Sigmoid colon (tissue), 7 donors: ENCODE measurements around the gene VPS54. TPM values are rescaled to one million over a fixed set of nuclear protein-coding genes. Genes with fewer than 3 reads are reported as not detected.
"Not testable (repeated sequence)": the region's sequence is repeated elsewhere in the genome, so short reads cannot be mapped to it uniquely, and the experiment has no call there.

Experiments used
- DNase-seq: peaks from one replicate; pipeline ENCODE4 v3.0.0-alpha.2; 2019
- H3K27ac ChIP-seq, 4 donors: fragments of 200-600 bp; sonication (generic); one replicate each; pipeline ENCODE4 v1.5.1; 2016 to 2019; ENCODE audit warnings: mild to moderate bottlenecking in 1 of 4
- H3K27me3 ChIP-seq, 3 donors: fragments of 200-600 bp; sonication (generic); one replicate each; pipeline ENCODE4 v1.5.1; 2019; ENCODE audit warnings: mild to moderate bottlenecking in 1 of 3
- H3K36me3 ChIP-seq, 4 donors: fragments of 200-600 bp; sonication (generic); one replicate each; pipeline ENCODE4 v1.5.1; 2016 to 2019
- H3K4me1 ChIP-seq, 4 donors: fragments of 200-600 bp; sonication (generic); one replicate each; pipeline ENCODE4 v1.5.1; 2017 to 2019
- H3K4me3 ChIP-seq, 4 donors: fragments of 200-600 bp; sonication (generic); one replicate each; pipeline ENCODE4 v1.5.1; 2017 to 2019; ENCODE audit warnings: mild to moderate bottlenecking in 2 of 4, moderate library complexity in 1 of 4
- H3K9me3 ChIP-seq, 4 donors: fragments of 200-600 bp in 3 of 4; sonication (generic) in 3 of 4; one replicate each; pipeline versions ENCODE4 v1.5.1 to v1.6.1; 2013 to 2019
- EP300 ChIP-seq, 4 donors: sonication (generic); formaldehyde crosslinking; IDR thresholded peaks; one replicate each; pipeline ENCODE4 v1.6.1; 2017; ENCODE audit warnings: antibody characterized with exemption in 4 of 4
- POLR2A ChIP-seq, 2 donors: fragments of 450-650 bp; IDR thresholded peaks; one replicate each; pipeline ENCODE4 v1.6.1; 2016; ENCODE audit warnings: antibody characterized with exemption in 2 of 2, mild to moderate bottlenecking in 2 of 2, moderate library complexity in 2 of 2
- POLR2AphosphoS5 ChIP-seq, 4 donors: sonication (generic); formaldehyde crosslinking; IDR thresholded peaks; one replicate each; pipeline ENCODE4 v1.6.1; 2017; ENCODE audit warnings: antibody characterized with exemption in 4 of 4
- WGBS, 2 donors: extraction: QIAGEN DNeasy Blood & Tissue Kit; methylation state at CpG; one replicate each; pipeline ENCODE4 v1.1.7; 2013; 5-methylcytosine and 5-hydroxymethylcytosine counted together
- intact Hi-C: fragments of 100-400 bp; cut with DNase I; formaldehyde crosslinking; loops from one replicate; pipeline ENCODE4 v1.15.1; 2023
- polyA plus RNA-seq, 3 donors: library from polyadenylated mRNA; stranded (reverse); fragments of 200-250 nt; gene quantifications; one replicate each; pipeline ENCODE4 v1.2.3, GENCODE V29; 2013
- total RNA-seq, 4 donors: library from RNA; depleted of rRNA; stranded (reverse); fragments of >200 nt; gene quantifications; one replicate each; pipeline ENCODE4 v1.1.0, GENCODE V29; 2016
- TF ChIP-seq, protein P1 (sequence below), 4 experiments: fragments of 450-650 bp in 3 of 4; fragments of 200-600 bp in 1 of 4; IDR thresholded peaks; one replicate each; pipeline ENCODE4 v1.5.1; 2016 to 2019; ENCODE audit warnings: antibody characterized with exemption in 4 of 4, mild to moderate bottlenecking in 3 of 4, moderate library complexity in 2 of 4
- donor health status: healthy with polysubstance abuse.
- donor health status: Bipolar disorder and iron deficiency.
- donor health status: healthy.

The VPS54 gene
- total and polyA plus RNA-seq, 7 donors: 9.7 to 27.5 (median 24.9) TPM

DNA sequence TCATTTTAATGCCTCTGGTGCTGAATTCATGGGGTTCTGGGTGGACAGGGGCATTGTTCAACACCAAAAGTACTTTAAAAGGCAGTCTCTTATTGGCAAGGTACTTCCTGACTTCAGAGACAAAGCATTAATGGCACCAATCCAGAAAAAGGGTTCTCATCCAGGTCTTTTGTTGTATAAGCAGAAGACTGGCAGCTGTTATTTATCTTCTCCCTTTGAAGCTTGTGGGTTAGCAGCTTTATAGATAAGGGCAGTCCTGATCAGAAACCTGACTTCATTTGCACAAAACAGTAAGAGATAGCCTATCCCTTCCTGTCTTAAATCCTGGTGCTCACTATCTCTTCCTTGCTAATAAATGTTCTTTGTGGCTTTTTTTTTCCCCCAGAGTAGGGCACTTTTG, 68.8 kb downstream of the VPS54 start:
- no peak for TF ChIP-seq POLR2AphosphoS5 (IDR thresholded peaks at IDR 0.05)
- TF ChIP-seq EP300 (IDR thresholded peaks at IDR 0.05): no peak
- TF ChIP-seq, protein P1, sequence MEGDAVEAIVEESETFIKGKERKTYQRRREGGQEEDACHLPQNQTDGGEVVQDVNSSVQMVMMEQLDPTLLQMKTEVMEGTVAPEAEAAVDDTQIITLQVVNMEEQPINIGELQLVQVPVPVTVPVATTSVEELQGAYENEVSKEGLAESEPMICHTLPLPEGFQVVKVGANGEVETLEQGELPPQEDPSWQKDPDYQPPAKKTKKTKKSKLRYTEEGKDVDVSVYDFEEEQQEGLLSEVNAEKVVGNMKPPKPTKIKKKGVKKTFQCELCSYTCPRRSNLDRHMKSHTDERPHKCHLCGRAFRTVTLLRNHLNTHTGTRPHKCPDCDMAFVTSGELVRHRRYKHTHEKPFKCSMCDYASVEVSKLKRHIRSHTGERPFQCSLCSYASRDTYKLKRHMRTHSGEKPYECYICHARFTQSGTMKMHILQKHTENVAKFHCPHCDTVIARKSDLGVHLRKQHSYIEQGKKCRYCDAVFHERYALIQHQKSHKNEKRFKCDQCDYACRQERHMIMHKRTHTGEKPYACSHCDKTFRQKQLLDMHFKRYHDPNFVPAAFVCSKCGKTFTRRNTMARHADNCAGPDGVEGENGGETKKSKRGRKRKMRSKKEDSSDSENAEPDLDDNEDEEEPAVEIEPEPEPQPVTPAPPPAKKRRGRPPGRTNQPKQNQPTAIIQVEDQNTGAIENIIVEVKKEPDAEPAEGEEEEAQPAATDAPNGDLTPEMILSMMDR (IDR thresholded peaks at IDR 0.05): no peak
- no peak for TF ChIP-seq POLR2A (IDR thresholded peaks at IDR 0.05)
- Histone ChIP-seq H3K27ac (no peak overlapping the region), H3K27me3 (no peaks in the 10 kb centered on the region), H3K36me3 (peaks cover 0 to 56% (median 0%) of the 10 kb centered on the region in 4 donors), H3K4me3 (no peak overlapping the region), H3K9me3 (no peaks in the 10 kb centered on the region), H3K4me1 (no peaks in the 10 kb centered on the region)
- intact Hi-C loops: no loop called here
- DNase-seq: no peak

- no peaks in the 10 kb centered on the region for H3K9me3 ChIP-seq
- no peak overlapping the region for H3K4me3 ChIP-seq
- H3K4me1 ChIP-seq: no peaks in the 10 kb centered on the region
- H3K27ac ChIP-seq: no peak overlapping the region
- intact Hi-C loops: no loop called here
- H3K27me3 ChIP-seq: no peaks in the 10 kb centered on the region
- 95 to 96% methylated on average over 1 of the region's 1 CpG for WGBS, 2 donors
- peaks cover 7 to 84% (median 13%) of the 10 kb centered on the region in 4 donors for H3K36me3 ChIP-seq
- no peak for TF ChIP-seq POLR2AphosphoS5 (IDR thresholded peaks at IDR 0.05)
- TF ChIP-seq EP300 (IDR thresholded peaks at IDR 0.05): no peak
- TF ChIP-seq, protein P1 (IDR thresholded peaks at IDR 0.05): no peak
- TF ChIP-seq POLR2A (IDR thresholded peaks at IDR 0.05): no peak
- no peak for DNase-seq
These were observed 76.4 kb downstream of the VPS54 start for GRCh38 chr2:63942788-63943187.

GRCh38 chr2:63932104-63932503, 87.1 kb downstream of the VPS54 start:
- H3K36me3 ChIP-seq: peaks cover 0 to 29% (median 5%) of the 10 kb centered on the region in 4 donors
- H3K27ac ChIP-seq, H3K4me1 ChIP-seq, H3K4me3 ChIP-seq, H3K27me3 ChIP-seq, intact Hi-C loops, H3K9me3 ChIP-seq, DNase-seq: not testable (repeated sequence)
- 92 to 95% methylated on average over 4 of the region's 4 CpGs for WGBS, 2 donors

DNA sequence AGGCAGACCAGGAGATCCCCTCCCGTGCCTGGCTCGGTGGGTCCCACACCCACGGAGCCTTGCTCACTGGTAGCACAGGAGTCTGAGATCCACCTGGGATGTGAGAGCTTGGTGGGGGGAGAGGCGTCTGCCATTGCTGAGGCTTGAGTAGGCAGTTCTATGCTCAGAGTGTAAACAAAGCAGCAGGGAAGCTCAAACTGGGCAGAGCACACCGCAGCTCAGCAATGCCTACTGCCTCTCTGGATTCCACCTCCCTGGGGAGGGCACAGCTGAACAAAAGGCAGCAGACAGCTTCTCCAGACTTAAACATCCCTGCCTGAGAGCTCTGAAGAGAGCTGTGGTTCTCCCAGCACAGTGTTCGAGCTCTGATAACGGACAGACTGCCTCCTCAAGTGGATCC, 92.4 kb downstream of the VPS54 start:
- peaks cover 0 to 15% (median 3%) of the 10 kb centered on the region in 4 donors for H3K36me3 ChIP-seq
- intact Hi-C loops: no loop called here
- TF ChIP-seq POLR2AphosphoS5 (IDR thresholded peaks at IDR 0.05) (no peak), POLR2A (IDR thresholded peaks at IDR 0.05) (no peak), EP300 (IDR thresholded peaks at IDR 0.05) (no peak)
- TF ChIP-seq, protein P1 (IDR thresholded peaks at IDR 0.05): no peak

DNA sequence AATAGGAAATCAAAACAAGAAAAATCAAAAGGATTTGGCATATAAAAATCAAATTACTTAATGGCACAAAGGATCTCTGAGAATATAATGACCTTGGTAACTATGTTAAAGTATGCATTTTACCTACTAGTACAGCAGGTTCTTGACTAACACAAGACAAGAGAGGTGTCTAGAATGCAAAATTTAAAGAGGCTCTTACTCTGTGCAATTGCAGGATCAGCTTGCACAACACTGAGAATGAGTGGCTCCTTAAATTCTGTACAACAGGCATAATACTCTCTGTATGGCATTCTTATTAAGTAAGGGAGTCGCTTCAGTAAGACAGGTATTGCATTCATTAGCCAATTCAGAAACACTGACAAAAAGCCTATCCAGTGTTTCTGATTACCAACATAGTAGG, 104.9 kb downstream of the VPS54 start:
- TF ChIP-seq, protein P1 (IDR thresholded peaks at IDR 0.05): no peak
- TF ChIP-seq POLR2A (IDR thresholded peaks at IDR 0.05): no peak
- no peak for TF ChIP-seq POLR2AphosphoS5 (IDR thresholded peaks at IDR 0.05)
- no peak for TF ChIP-seq EP300 (IDR thresholded peaks at IDR 0.05)
- intact Hi-C loops: no loop called here
- Histone ChIP-seq H3K4me1 (no peaks in the 10 kb centered on the region), H3K27me3 (no peaks in the 10 kb centered on the region), H3K9me3 (no peaks in the 10 kb centered on the region), H3K36me3 (peaks cover 0 to 87% (median 20%) of the 10 kb centered on the region in 4 donors), H3K27ac (no peak overlapping the region), H3K4me3 (no peak overlapping the region)
- WGBS, 2 donors: 93 to 97% methylated on average over 1 of the region's 1 CpG
- DNase-seq: no peak

More for the DNA sequence above, 92.4 kb downstream of the VPS54 start:
- 93 to 97% methylated on average over 7 of the region's 7 CpGs for WGBS, 2 donors
- no peak overlapping the region for H3K4me3 ChIP-seq
- H3K9me3 ChIP-seq: no peaks in the 10 kb centered on the region
- no peaks in the 10 kb centered on the region for H3K27me3 ChIP-seq
- H3K4me1 ChIP-seq: no peaks in the 10 kb centered on the region
- no peak overlapping the region for H3K27ac ChIP-seq
- DNase-seq: no peak
